Astrocyte (in vitro differentiated cells and primary cell): ENCODE data around the gene CERKL. TPM values are rescaled to one million over a fixed set of nuclear protein-coding genes. Genes with fewer than 3 reads are reported as not detected.

Experiments used
- DNase-seq: peaks from one replicate; pipeline ENCODE4 v3.0.0-alpha.2; 2010; ENCODE audit warnings: low read depth
- FAIRE-seq: peaks from 2 replicates; lab custom pipeline; 2011; peaks lifted over from hg19 to GRCh38; lab: Jason Lieb, UNC
- H2AFZ ChIP-seq: 2 replicates; pipeline ENCODE4 v1.6.0; 2012; ENCODE audit warnings: low read depth, low read length, inconsistent platforms
- H3K27ac ChIP-seq: 2 replicates; pipeline ENCODE4 v1.5.1; 2011; ENCODE audit warnings: low read depth, low read length, inconsistent platforms
- H3K27me3 ChIP-seq: 2 replicates; pipeline ENCODE4 v1.6.0; 2011; ENCODE audit warnings: low read length, inconsistent platforms; ENCODE audit not compliant: insufficient read depth
- H3K36me3 ChIP-seq: 2 replicates; pipeline ENCODE4 v1.5.1; 2011; ENCODE audit warnings: low read length, inconsistent platforms; ENCODE audit not compliant: insufficient read depth
- H3K4me1 ChIP-seq: 2 replicates; pipeline ENCODE4 v1.5.1; 2011; ENCODE audit warnings: low read length, inconsistent platforms; ENCODE audit not compliant: insufficient read depth
- H3K4me2 ChIP-seq: 2 replicates; pipeline ENCODE4 v1.6.0; 2012; ENCODE audit warnings: low read length, inconsistent platforms
- H3K4me3 ChIP-seq: 2 replicates; pipeline ENCODE4 v1.5.1; 2011; ENCODE audit warnings: low read depth, mild to moderate bottlenecking, low read length, inconsistent platforms; ENCODE audit not compliant: insufficient read depth
- H3K79me2 ChIP-seq: 2 replicates; pipeline ENCODE4 v1.6.0; 2012; ENCODE audit warnings: mild to moderate bottlenecking, low read length, inconsistent platforms; ENCODE audit not compliant: insufficient read depth
- H3K9ac ChIP-seq: 2 replicates; pipeline ENCODE4 v1.6.0; 2012; ENCODE audit warnings: mild to moderate bottlenecking, low read length, inconsistent platforms
- H3K9me3 ChIP-seq: 2 replicates; pipeline ENCODE4 v1.5.1; 2012; ENCODE audit warnings: low read depth, mild to moderate bottlenecking, low read length, inconsistent platforms; ENCODE audit not compliant: insufficient read depth
- H4K20me1 ChIP-seq: 2 replicates; pipeline ENCODE4 v1.6.0; 2012; ENCODE audit warnings: low read length, inconsistent platforms; ENCODE audit not compliant: insufficient read depth
- H3K27ac Mint-ChIP-seq: one replicate; pipeline ENCODE4 v1.8.0; 2021; ENCODE audit warnings: mild to moderate bottlenecking, mixed read lengths; ENCODE audit not compliant: unreplicated experiment
- H3K27me3 Mint-ChIP-seq: one replicate; pipeline ENCODE4 v1.8.0; 2021; ENCODE audit warnings: low read depth, mixed read lengths; ENCODE audit not compliant: unreplicated experiment
- H3K36me3 Mint-ChIP-seq: one replicate; pipeline ENCODE4 v1.8.0; 2021; ENCODE audit warnings: low read depth, mixed read lengths; ENCODE audit not compliant: unreplicated experiment
- H3K4me1 Mint-ChIP-seq: one replicate; pipeline ENCODE4 v1.8.0; 2021; ENCODE audit warnings: low read depth, mixed read lengths; ENCODE audit not compliant: unreplicated experiment
- H3K4me3 Mint-ChIP-seq: one replicate; pipeline ENCODE4 v1.8.0; 2021; ENCODE audit warnings: mild to moderate bottlenecking, moderate library complexity, mixed read lengths; ENCODE audit not compliant: unreplicated experiment
- H3K9me3 Mint-ChIP-seq: one replicate; pipeline ENCODE4 v1.8.0; 2021; ENCODE audit warnings: mild to moderate bottlenecking, mixed read lengths; ENCODE audit not compliant: unreplicated experiment
- CTCF ChIP-seq: IDR thresholded peaks from 2 replicates; pipeline ENCODE4 v1.5.1; 2011; ENCODE audit warnings: low read depth, mild to moderate bottlenecking, inconsistent platforms, low read length, moderate library complexity; ENCODE audit not compliant: insufficient read depth
- EZH2 ChIP-seq: IDR thresholded peaks from 2 replicates; pipeline ENCODE4 v1.6.1; 2012; ENCODE audit warnings: mild to moderate bottlenecking, low read length, inconsistent platforms; ENCODE audit not compliant: insufficient read depth
- total RNA-seq: library from RNA; stranded (reverse); gene quantifications from 2 replicates; pipeline ENCODE4 v1.2.1, GENCODE V29; 2021

CERKL gene
- total RNA-seq, 1 donor from 2014 or later: 0.16 TPM

GRCh38 chr2:181552808-181553207 is 104.1 kb downstream of the CERKL start:
- Mint-ChIP-seq H3K27me3 (no peaks in the 10 kb centered on the region), H3K36me3 (no peaks in the 10 kb centered on the region), H3K9me3 (peaks cover 2% of the 10 kb centered on the region), H3K4me3 (no peak overlapping the region), H3K27ac (no peak overlapping the region), H3K4me1 (no peaks in the 10 kb centered on the region)
- no peaks in the 10 kb centered on the region for H3K36me3 ChIP-seq
- no peaks in the 10 kb centered on the region for H3K79me2 ChIP-seq
- H3K27me3 ChIP-seq: no peaks in the 10 kb centered on the region
- no peak overlapping the region for H2AFZ ChIP-seq
- H4K20me1 ChIP-seq: no peaks in the 10 kb centered on the region
- no peak overlapping the region for H3K9ac ChIP-seq
- no peak for DNase-seq
- H3K4me2 ChIP-seq: no peak overlapping the region
- no peaks in the 10 kb centered on the region for H3K4me1 ChIP-seq
- H3K27ac ChIP-seq: no peak overlapping the region
- FAIRE-seq: no peak
- H3K9me3 ChIP-seq: no peaks in the 10 kb centered on the region
- no peak overlapping the region for H3K4me3 ChIP-seq
- TF ChIP-seq CTCF (no peak), EZH2 (no peak)

GRCh38 chr2:181546086-181546485 is 110.8 kb downstream of the CERKL start:
- H3K27me3 ChIP-seq: no peaks in the 10 kb centered on the region
- DNase-seq: peak; percentile 68
- H3K36me3 ChIP-seq: no peaks in the 10 kb centered on the region
- no peak overlapping the region for H2AFZ ChIP-seq
- Mint-ChIP-seq H3K27me3 (no peaks in the 10 kb centered on the region), H3K9me3 (peaks cover 3% of the 10 kb centered on the region), H3K4me3 (no peak overlapping the region), H3K4me1 (peaks cover 7% of the 10 kb centered on the region), H3K27ac (no peak overlapping the region), H3K36me3 (no peaks in the 10 kb centered on the region)
- no peak for FAIRE-seq
- peaks cover 3% of the 10 kb centered on the region for H3K4me1 ChIP-seq
- H4K20me1 ChIP-seq: no peaks in the 10 kb centered on the region
- peak overlapping the region; percentile 10 for H3K4me2 ChIP-seq
- H3K9ac ChIP-seq: no peak overlapping the region
- H3K27ac ChIP-seq: no peak overlapping the region
- no peak for TF ChIP-seq EZH2
- no peak for TF ChIP-seq CTCF
- H3K79me2 ChIP-seq: no peaks in the 10 kb centered on the region
- no peak overlapping the region for H3K4me3 ChIP-seq
- H3K9me3 ChIP-seq: no peaks in the 10 kb centered on the region

- Mint-ChIP-seq H3K4me1 (peaks cover 14% of the 10 kb centered on the region), H3K27me3 (no peaks in the 10 kb centered on the region), H3K36me3 (peaks cover 4% of the 10 kb centered on the region), H3K9me3 (peaks cover 3% of the 10 kb centered on the region), H3K27ac (no peak overlapping the region), H3K4me3 (no peak overlapping the region)
- Histone ChIP-seq H3K27me3 (no peaks in the 10 kb centered on the region), H3K27ac (no peak overlapping the region), H3K36me3 (peaks cover 2% of the 10 kb centered on the region), H3K9ac (no peak overlapping the region), H3K79me2 (no peaks in the 10 kb centered on the region), H4K20me1 (no peaks in the 10 kb centered on the region), H3K9me3 (no peaks in the 10 kb centered on the region), H3K4me3 (no peak overlapping the region), H2AFZ (no peak overlapping the region), H3K4me2 (no peak overlapping the region), H3K4me1 (peaks cover 3% of the 10 kb centered on the region)
- DNase-seq: no peak
- no peak for FAIRE-seq
- TF ChIP-seq CTCF (no peak), EZH2 (no peak)
These were observed 114.7 kb downstream of the CERKL start for GRCh38 chr2:181542170-181542569.
